ENCODE data around the gene STAM2. TPM values are rescaled to one million over a fixed set of nuclear protein-coding genes. Genes with fewer than 3 reads are reported as not detected.

STAM2 gene
- total RNA-seq = 23.0 TPM
- 13.0 TPM for polyA plus RNA-seq
- long read RNA-seq, donor 1, partial matches to known transcripts = 0 of 2 reads
- long read RNA-seq, donor 1, other reads (novel, unspliced or antisense) = 0 of 2 reads
- long read RNA-seq, donor 2, full-length matches to known transcripts = 15 of 15 reads
- long read RNA-seq, donor 2, partial matches to known transcripts = 0 of 15 reads
- long read RNA-seq, donor 2, other reads (novel, unspliced or antisense) = 0 of 15 reads
- long read RNA-seq, donor 3 = 0 reads
- long read RNA-seq, donor 4, full-length matches to known transcripts = 2 of 2 reads
- long read RNA-seq, donor 4, partial matches to known transcripts = 0 of 2 reads
- long read RNA-seq, donor 4, other reads (novel, unspliced or antisense) = 0 of 2 reads
- long read RNA-seq, donor 5, full-length matches to known transcripts = 5 of 5 reads
- long read RNA-seq, donor 5, partial matches to known transcripts = 0 of 5 reads
- long read RNA-seq, donor 5, other reads (novel, unspliced or antisense) = 0 of 5 reads
- long read RNA-seq, donor 6, full-length matches to known transcripts = 5 of 5 reads
- long read RNA-seq, donor 6, partial matches to known transcripts = 0 of 5 reads
- long read RNA-seq, donor 6, other reads (novel, unspliced or antisense) = 0 of 5 reads
- long read RNA-seq, donor 7, full-length matches to known transcripts = 2 of 2 reads
- long read RNA-seq, donor 7, partial matches to known transcripts = 0 of 2 reads
- long read RNA-seq, donor 7, other reads (novel, unspliced or antisense) = 0 of 2 reads
- long read RNA-seq, donor 8, full-length matches to known transcripts = 3 of 3 reads
- long read RNA-seq, donor 8, partial matches to known transcripts = 0 of 3 reads
- long read RNA-seq, donor 8, other reads (novel, unspliced or antisense) = 0 of 3 reads
- long read RNA-seq, donor 9, full-length matches to known transcripts = 3 of 3 reads
- long read RNA-seq, donor 9, partial matches to known transcripts = 0 of 3 reads
- long read RNA-seq, donor 9, other reads (novel, unspliced or antisense) = 0 of 3 reads
- long read RNA-seq, donor 10, full-length matches to known transcripts = 3 of 3 reads
- long read RNA-seq, donor 10, partial matches to known transcripts = 0 of 3 reads
- long read RNA-seq, donor 10, other reads (novel, unspliced or antisense) = 0 of 3 reads

DNA sequence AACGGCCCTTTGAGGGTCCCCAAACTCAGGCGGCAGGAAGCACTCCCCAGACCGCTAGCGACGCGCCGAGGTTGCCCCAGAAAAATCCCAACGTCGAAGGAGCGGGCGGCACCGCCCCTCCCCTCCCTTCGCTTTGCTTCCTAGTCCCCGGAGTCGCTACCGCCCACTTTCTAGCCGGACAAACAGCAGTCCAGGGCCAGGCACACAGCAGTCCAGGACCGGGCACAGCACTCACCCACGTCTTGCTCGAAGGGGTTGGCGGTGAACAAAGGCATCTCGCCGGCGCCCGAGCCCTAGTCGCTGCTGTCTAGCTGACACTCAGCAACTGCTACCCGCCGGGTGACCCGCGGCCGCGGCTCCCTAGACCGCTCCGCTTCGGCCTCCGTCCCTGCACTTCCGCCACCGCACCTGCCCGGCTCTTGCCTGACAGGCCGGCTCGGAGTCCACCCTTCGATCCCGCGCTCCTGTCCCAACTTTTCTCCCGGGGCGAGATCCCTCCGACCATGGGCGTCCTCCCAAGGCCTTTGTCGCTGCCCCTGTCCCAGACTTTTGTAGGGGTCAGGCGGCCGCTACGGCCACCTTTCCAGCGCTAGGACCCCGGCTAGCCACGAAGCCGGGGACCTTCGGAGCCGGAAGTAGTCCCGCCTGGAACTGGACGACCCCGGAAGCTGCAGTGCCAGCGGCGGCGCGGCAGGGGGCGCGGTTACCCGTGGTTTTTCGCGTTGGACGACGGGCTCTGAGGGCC is at the start of gene STAM2:
Gene STAM2, minus strand, starts transcription at position 396 of the 745 bp plus-strand sequence. Its CDS starts 121 bp downstream, at position 275.
- Histone ChIP-seq H3K36me3 (ENCODE audit: control insufficient read depth in 2 of 2, insufficient read depth in 2 of 2, low read length in 1 of 2) (no peaks in the 10 kb centered on the region), H3K27me3 (ENCODE audit: control insufficient read depth in 2 of 2, insufficient read depth in 1 of 2, low read length in 1 of 2) (no peaks in the 10 kb centered on the region), H3K27ac (ENCODE audit: low read depth in 1 of 2, low read length in 1 of 2) (peak within 1 kb of the TSS; percentile 89 to 95), H3K9me3 (ENCODE audit: control insufficient read depth in 2 of 2, insufficient read depth in 1 of 2, low read length in 1 of 2) (peaks cover 0 to 7% of the 10 kb centered on the region in 2 donors), H3K4me3 (ENCODE audit: low read length in 2 of 2) (peak within 1 kb of the TSS; percentile 85 to 100), H3K4me1 (ENCODE audit: control insufficient read depth in 2 of 2, insufficient read depth in 2 of 2, low read length in 2 of 2) (peaks cover 3 to 12% of the 10 kb centered on the region in 2 donors)
- peak; percentile 75 to 94 (median 82) for DNase-seq (ENCODE audit: low read depth in 6 of 9, low spot score in 9 of 9)
- WGBS = under 1% methylated on average over 72 of the region's 72 CpGs

DNA sequence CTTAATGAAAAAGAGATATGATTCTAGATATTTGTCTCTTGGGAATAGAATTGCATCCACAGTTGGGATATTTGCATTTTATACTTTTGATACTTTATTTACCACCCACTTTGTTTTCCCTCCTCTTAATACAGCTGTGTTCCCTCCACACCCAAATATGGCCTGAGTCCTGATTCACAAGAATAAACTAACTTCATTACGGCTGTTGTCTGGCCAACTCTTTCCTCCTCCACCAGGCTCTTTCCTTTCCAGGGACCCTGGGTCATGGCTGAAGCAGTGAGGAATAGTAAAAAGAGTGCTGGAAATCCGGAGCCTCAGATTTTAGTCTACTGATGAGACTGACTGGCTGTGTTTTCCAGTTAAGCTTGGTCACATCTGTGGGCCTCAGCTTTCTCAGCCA is 48.4 kb upstream of the STAM2 start:
- Histone ChIP-seq H3K36me3 (ENCODE audit: control insufficient read depth in 2 of 2, insufficient read depth in 2 of 2, low read length in 1 of 2) (no peaks in the 10 kb centered on the region), H3K4me1 (ENCODE audit: control insufficient read depth in 2 of 2, insufficient read depth in 2 of 2, low read length in 2 of 2) (no peaks in the 10 kb centered on the region), H3K27ac (ENCODE audit: low read depth in 1 of 2, low read length in 1 of 2) (no peak overlapping the region), H3K9me3 (ENCODE audit: control insufficient read depth in 2 of 2, insufficient read depth in 1 of 2, low read length in 1 of 2) (no peaks in the 10 kb centered on the region), H3K4me3 (ENCODE audit: low read length in 2 of 2) (no peak overlapping the region), H3K27me3 (ENCODE audit: control insufficient read depth in 2 of 2, insufficient read depth in 1 of 2, low read length in 1 of 2) (no peaks in the 10 kb centered on the region)
- 96% methylated on average over 2 of the region's 2 CpGs for WGBS
- no peak for DNase-seq (ENCODE audit: low read depth in 6 of 9, low spot score in 9 of 9)

DNA sequence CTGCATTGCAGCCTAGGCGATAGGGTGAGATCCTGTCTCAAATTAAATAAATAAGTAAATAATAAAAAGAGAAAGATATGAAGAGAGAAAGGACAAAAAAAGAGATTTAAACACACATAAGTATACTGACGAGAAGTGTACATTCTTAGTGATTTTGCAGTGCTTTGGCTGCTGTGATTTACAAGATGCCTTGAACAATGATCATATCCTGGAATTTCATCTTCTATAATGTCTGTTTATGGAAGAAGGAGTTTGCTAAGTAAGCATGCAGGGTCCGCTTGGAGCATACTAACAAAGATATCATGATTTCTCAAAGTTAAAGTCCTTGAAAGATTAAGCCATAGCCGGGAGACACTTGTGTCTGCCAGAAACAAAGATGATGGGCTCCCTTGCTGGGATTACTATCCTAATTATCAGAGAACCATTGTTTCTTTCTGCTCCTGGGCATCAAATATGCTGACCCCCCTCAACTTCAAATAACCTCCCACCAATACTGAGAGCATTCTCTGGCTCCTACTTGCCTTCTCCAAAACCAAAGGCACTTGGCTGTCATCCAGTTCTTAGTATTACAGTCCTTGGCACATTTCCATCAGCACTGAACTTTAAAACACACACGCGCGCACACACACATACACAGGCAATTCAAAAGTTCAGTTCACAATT is 47.5 kb upstream of the STAM2 start:
- H3K9me3 ChIP-seq (ENCODE audit: control insufficient read depth in 2 of 2, insufficient read depth in 1 of 2, low read length in 1 of 2) = no peaks in the 10 kb centered on the region
- no peaks in the 10 kb centered on the region for H3K27me3 ChIP-seq (ENCODE audit: control insufficient read depth in 2 of 2, insufficient read depth in 1 of 2, low read length in 1 of 2)
- DNase-seq (ENCODE audit: low read depth in 6 of 9, low spot score in 9 of 9) = peak in 2 of 9 donors; percentile 1 to 15
- no peaks in the 10 kb centered on the region for H3K36me3 ChIP-seq (ENCODE audit: control insufficient read depth in 2 of 2, insufficient read depth in 2 of 2, low read length in 1 of 2)
- no peak overlapping the region for H3K27ac ChIP-seq (ENCODE audit: low read depth in 1 of 2, low read length in 1 of 2)
- no peaks in the 10 kb centered on the region for H3K4me1 ChIP-seq (ENCODE audit: control insufficient read depth in 2 of 2, insufficient read depth in 2 of 2, low read length in 2 of 2)
- H3K4me3 ChIP-seq (ENCODE audit: low read length in 2 of 2) = no peak overlapping the region
- 55% methylated on average over 7 of the region's 7 CpGs for WGBS

DNA sequence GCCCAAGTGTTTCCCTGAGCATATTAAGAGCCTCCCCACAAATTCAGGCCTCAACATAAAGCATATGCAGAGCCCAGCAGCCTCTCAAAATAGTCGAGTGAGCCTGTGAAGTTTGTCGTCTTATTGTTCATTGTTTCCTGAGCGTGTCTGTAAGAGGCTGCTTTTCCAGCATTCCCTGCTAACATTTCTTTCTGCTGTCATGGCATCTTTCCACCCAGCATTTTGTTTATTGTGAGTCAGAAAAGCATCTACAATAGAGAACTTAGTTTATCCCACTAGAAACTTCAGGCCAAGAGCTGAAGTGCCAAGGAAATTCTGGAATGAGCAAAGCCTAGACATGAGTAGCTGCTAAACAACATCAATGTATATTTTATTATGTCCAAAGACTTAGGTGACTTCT is 46.3 kb upstream of the STAM2 start:
- no peaks in the 10 kb centered on the region for H3K4me1 ChIP-seq (ENCODE audit: control insufficient read depth in 2 of 2, insufficient read depth in 2 of 2, low read length in 2 of 2)
- no peaks in the 10 kb centered on the region for H3K36me3 ChIP-seq (ENCODE audit: control insufficient read depth in 2 of 2, insufficient read depth in 2 of 2, low read length in 1 of 2)
- WGBS = 94% methylated on average over 3 of the region's 3 CpGs
- no peak overlapping the region for H3K4me3 ChIP-seq (ENCODE audit: low read length in 2 of 2)
- DNase-seq (ENCODE audit: low read depth in 6 of 9, low spot score in 9 of 9) = no peak
- H3K27ac ChIP-seq (ENCODE audit: low read depth in 1 of 2, low read length in 1 of 2) = no peak overlapping the region
- no peaks in the 10 kb centered on the region for H3K9me3 ChIP-seq (ENCODE audit: control insufficient read depth in 2 of 2, insufficient read depth in 1 of 2, low read length in 1 of 2)
- H3K27me3 ChIP-seq (ENCODE audit: control insufficient read depth in 2 of 2, insufficient read depth in 1 of 2, low read length in 1 of 2) = no peaks in the 10 kb centered on the region

DNA sequence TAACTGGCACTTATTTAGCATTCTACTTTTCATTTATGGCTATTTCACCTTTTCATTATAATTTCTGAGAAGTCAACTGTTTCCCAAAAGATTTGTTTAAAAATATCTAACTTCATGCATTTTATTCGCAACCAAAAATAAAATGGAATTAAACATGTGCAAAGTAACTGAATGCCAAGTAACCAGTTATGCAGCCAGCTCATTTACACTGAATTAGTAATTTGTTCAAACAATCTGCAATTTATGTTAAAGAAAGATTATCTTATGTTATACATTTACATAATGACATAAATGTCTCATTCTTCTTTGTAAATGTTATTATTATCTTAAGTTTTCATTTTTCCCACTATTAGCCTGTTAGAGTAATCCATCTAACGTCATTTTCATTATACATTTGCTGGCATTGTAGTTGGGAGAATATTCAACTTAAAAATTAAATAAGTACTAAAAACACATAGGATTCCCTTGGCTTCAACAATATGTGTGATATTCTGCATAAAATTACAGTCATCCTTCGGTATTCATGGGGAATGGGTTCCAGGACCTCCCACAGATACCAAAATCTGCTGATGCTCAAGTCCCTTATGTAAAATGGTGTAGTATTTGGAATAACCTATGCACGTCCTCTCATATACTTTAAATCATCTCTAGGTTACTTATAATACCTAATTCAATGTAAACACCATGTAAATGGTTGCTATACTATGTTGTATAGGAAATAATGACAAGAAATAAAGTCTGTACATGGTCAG is 43.7 kb upstream of the STAM2 start:
- Histone ChIP-seq H3K9me3 (ENCODE audit: control insufficient read depth in 2 of 2, insufficient read depth in 1 of 2, low read length in 1 of 2) (no peaks in the 10 kb centered on the region), H3K36me3 (ENCODE audit: control insufficient read depth in 2 of 2, insufficient read depth in 2 of 2, low read length in 1 of 2) (no peaks in the 10 kb centered on the region), H3K4me3 (ENCODE audit: low read length in 2 of 2) (no peak overlapping the region), H3K4me1 (ENCODE audit: control insufficient read depth in 2 of 2, insufficient read depth in 2 of 2, low read length in 2 of 2) (no peaks in the 10 kb centered on the region), H3K27me3 (ENCODE audit: control insufficient read depth in 2 of 2, insufficient read depth in 1 of 2, low read length in 1 of 2) (no peaks in the 10 kb centered on the region), H3K27ac (ENCODE audit: low read depth in 1 of 2, low read length in 1 of 2) (no peak overlapping the region)
- DNase-seq (ENCODE audit: low read depth in 6 of 9, low spot score in 9 of 9) = no peak
- WGBS = 95% methylated on average over 4 of the region's 4 CpGs

DNA sequence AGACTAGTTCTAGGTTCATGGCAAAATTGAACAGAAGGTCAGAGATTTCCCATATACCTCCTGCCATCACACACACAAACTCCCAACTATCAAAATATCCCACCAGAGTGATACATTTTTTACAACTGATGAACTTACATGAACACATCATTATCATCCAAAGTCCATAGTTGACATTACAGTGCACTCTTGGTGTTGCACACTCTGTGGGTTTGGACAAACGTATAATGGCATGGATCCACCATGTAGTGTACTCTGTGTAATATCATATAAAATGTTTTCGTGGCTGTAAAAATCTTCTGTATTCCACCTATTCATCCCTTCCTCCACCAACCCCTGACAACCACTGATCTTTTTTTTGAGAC is 25.9 kb upstream of the STAM2 start:
- no peak for DNase-seq (ENCODE audit: low read depth in 6 of 9, low spot score in 9 of 9)
- Histone ChIP-seq H3K9me3 (ENCODE audit: control insufficient read depth in 2 of 2, insufficient read depth in 1 of 2, low read length in 1 of 2) (no peaks in the 10 kb centered on the region), H3K27ac (ENCODE audit: low read depth in 1 of 2, low read length in 1 of 2) (no peak overlapping the region), H3K27me3 (ENCODE audit: control insufficient read depth in 2 of 2, insufficient read depth in 1 of 2, low read length in 1 of 2) (no peaks in the 10 kb centered on the region), H3K36me3 (ENCODE audit: control insufficient read depth in 2 of 2, insufficient read depth in 2 of 2, low read length in 1 of 2) (no peaks in the 10 kb centered on the region), H3K4me1 (ENCODE audit: control insufficient read depth in 2 of 2, insufficient read depth in 2 of 2, low read length in 2 of 2) (no peaks in the 10 kb centered on the region), H3K4me3 (ENCODE audit: low read length in 2 of 2) (no peak overlapping the region)
- 96% methylated on average over 2 of the region's 2 CpGs for WGBS

DNA sequence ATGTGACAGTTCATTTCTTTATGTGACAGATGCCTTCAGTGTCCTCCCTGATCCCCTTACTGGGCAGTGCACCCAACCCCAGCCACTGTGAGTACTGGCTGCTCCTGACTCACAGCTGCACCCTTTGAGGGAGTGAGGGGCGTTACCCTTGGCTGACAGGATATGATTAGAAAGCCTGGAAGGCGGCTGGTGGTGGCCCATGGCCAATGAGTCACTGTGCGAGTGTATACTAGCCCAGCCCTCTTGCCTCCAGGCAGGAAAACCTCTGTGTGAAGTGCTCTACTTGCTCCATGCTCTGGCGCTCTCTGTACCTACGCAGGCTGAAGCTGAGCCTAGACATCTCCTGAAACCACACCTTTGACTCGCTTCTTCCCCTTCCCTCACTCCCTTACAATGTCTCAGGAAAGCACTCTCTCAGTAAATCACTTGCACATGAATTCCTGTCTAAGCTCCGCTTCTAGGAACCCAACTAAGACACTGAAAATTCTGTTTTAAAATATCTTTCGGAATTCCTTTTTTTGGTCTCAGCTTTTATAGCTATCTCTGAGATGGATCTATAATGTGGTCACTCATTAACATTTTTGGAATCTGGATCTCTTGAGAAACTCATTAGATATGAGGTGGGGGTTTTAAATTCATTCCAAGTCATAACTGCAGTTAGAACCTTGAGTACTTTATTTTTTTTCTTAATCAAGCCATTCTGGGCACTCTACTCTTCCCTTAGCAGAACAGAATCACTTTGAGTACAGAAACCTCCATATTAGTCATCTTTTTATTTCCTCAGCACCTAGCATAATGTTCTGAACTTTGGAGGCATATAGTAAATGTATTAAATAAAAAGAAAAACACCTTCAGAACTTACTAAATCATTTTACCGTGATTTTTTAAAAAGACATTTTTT is 25.3 kb upstream of the STAM2 start:
- DNase-seq (ENCODE audit: low read depth in 6 of 9, low spot score in 9 of 9) = no peak
- H3K27ac ChIP-seq (ENCODE audit: low read depth in 1 of 2, low read length in 1 of 2) = no peak overlapping the region
- 89% methylated on average over 9 of the region's 9 CpGs for WGBS
- no peaks in the 10 kb centered on the region for H3K36me3 ChIP-seq (ENCODE audit: control insufficient read depth in 2 of 2, insufficient read depth in 2 of 2, low read length in 1 of 2)
- H3K27me3 ChIP-seq (ENCODE audit: control insufficient read depth in 2 of 2, insufficient read depth in 1 of 2, low read length in 1 of 2) = no peaks in the 10 kb centered on the region
- H3K9me3 ChIP-seq (ENCODE audit: control insufficient read depth in 2 of 2, insufficient read depth in 1 of 2, low read length in 1 of 2) = no peaks in the 10 kb centered on the region
- H3K4me1 ChIP-seq (ENCODE audit: control insufficient read depth in 2 of 2, insufficient read depth in 2 of 2, low read length in 2 of 2) = no peaks in the 10 kb centered on the region
- no peak overlapping the region for H3K4me3 ChIP-seq (ENCODE audit: low read length in 2 of 2)

All from thymus (tissue), 14 donors.